Measurements from ENCODE around the gene IMMP2L.

IMMP2L gene

GRCh38 chr7:111537134-111537533 lies 25.2 kb downstream of the IMMP2L start:
- H3K4me3 ChIP-seq (ENCODE audit: insufficient read depth, low read length, poor library complexity, severe bottlenecking), result no peak overlapping the region
- H3K9me2 ChIP-seq (replicated peaks; ENCODE audit: insufficient read depth, low read length), result no peaks in the 10 kb centered on the region
- TF ChIP-seq EZH2phosphoT487 (conservative IDR thresholded peaks at IDR 0.05; ENCODE audit: low read length), result no peak
- no peak for TF ChIP-seq CTCF (IDR thresholded peaks at IDR 0.05; ENCODE audit: insufficient read depth, low read length, poor library complexity, severe bottlenecking)
- H3K79me2 ChIP-seq (ENCODE audit: insufficient read depth, low read length), result no peaks in the 10 kb centered on the region
- no peaks in the 10 kb centered on the region for H3K9me3 ChIP-seq (ENCODE audit: insufficient read depth, low read length)
- H2AFZ ChIP-seq (ENCODE audit: low read depth, low read length, severe bottlenecking), result no peak overlapping the region
- H3K9ac ChIP-seq (ENCODE audit: low read length), result no peak overlapping the region
- H3F3A ChIP-seq (ENCODE audit: insufficient read depth), result peaks cover 12% of the 10 kb centered on the region; the same call in 1 of the 2 replicates
- H3K4me2 ChIP-seq (ENCODE audit: low read depth, low read length, poor library complexity, severe bottlenecking), result no peak overlapping the region
- H3K36me3 ChIP-seq (ENCODE audit: low read length), result peaks cover 2% of the 10 kb centered on the region; the same call in 1 of the 2 replicates
- no peak overlapping the region for H3K27ac ChIP-seq (ENCODE audit: low read depth, low read length)
- no peaks in the 10 kb centered on the region for H3K27me3 ChIP-seq (ENCODE audit: low read length)
- H4K20me1 ChIP-seq (ENCODE audit: low read depth, low read length), result no peaks in the 10 kb centered on the region

- Histone ChIP-seq H3K9me2 (replicated peaks; ENCODE audit: insufficient read depth, low read length) (no peaks in the 10 kb centered on the region), H3K27me3 (ENCODE audit: low read length) (no peaks in the 10 kb centered on the region), H3K4me2 (ENCODE audit: low read depth, low read length, poor library complexity, severe bottlenecking) (no peak overlapping the region), H3K9ac (ENCODE audit: low read length) (no peak overlapping the region), H3K4me3 (ENCODE audit: insufficient read depth, low read length, poor library complexity, severe bottlenecking) (no peak overlapping the region), H3K27ac (ENCODE audit: low read depth, low read length) (no peak overlapping the region), H2AFZ (ENCODE audit: low read depth, low read length, severe bottlenecking) (no peak overlapping the region), H3K79me2 (ENCODE audit: insufficient read depth, low read length) (no peaks in the 10 kb centered on the region), H4K20me1 (ENCODE audit: low read depth, low read length) (no peaks in the 10 kb centered on the region), H3K9me3 (ENCODE audit: insufficient read depth, low read length) (no peaks in the 10 kb centered on the region), H3F3A (ENCODE audit: insufficient read depth) (peaks cover 25% of the 10 kb centered on the region), H3K36me3 (ENCODE audit: low read length) (0 out of 2 replicates have a peak, but pooled peaks cover 2% of the 10 kb centered on the region)
- TF ChIP-seq EZH2phosphoT487 (conservative IDR thresholded peaks at IDR 0.05; ENCODE audit: low read length), result no peak
- no peak for TF ChIP-seq CTCF (IDR thresholded peaks at IDR 0.05; ENCODE audit: insufficient read depth, low read length, poor library complexity, severe bottlenecking)
These were observed 27.0 kb downstream of the IMMP2L start for GRCh38 chr7:111535142-111535870.

- Histone ChIP-seq H3K4me3 (ENCODE audit: insufficient read depth, low read length, poor library complexity, severe bottlenecking) (no peak overlapping the region), H2AFZ (ENCODE audit: low read depth, low read length, severe bottlenecking) (no peak overlapping the region), H3K79me2 (ENCODE audit: insufficient read depth, low read length) (no peaks in the 10 kb centered on the region), H4K20me1 (ENCODE audit: low read depth, low read length) (no peaks in the 10 kb centered on the region), H3K27me3 (ENCODE audit: low read length) (no peaks in the 10 kb centered on the region), H3K9me2 (replicated peaks; ENCODE audit: insufficient read depth, low read length) (no peaks in the 10 kb centered on the region), H3K9ac (ENCODE audit: low read length) (no peak overlapping the region), H3K9me3 (ENCODE audit: insufficient read depth, low read length) (no peaks in the 10 kb centered on the region), H3K4me2 (ENCODE audit: low read depth, low read length, poor library complexity, severe bottlenecking) (no peak overlapping the region), H3K27ac (ENCODE audit: low read depth, low read length) (no peak overlapping the region), H3K36me3 (ENCODE audit: low read length) (no peaks in the 10 kb centered on the region), H3F3A (ENCODE audit: insufficient read depth) (peaks cover 51% of the 10 kb centered on the region)
- no peak for TF ChIP-seq CTCF (IDR thresholded peaks at IDR 0.05; ENCODE audit: insufficient read depth, low read length, poor library complexity, severe bottlenecking)
- no peak for TF ChIP-seq EZH2phosphoT487 (conservative IDR thresholded peaks at IDR 0.05; ENCODE audit: low read length)
These were observed 29.7 kb downstream of the IMMP2L start for GRCh38 chr7:111532625-111533024.

Data from SU-DHL-6 (cell line).